ENCODE data around the gene CBX8.

DNA sequence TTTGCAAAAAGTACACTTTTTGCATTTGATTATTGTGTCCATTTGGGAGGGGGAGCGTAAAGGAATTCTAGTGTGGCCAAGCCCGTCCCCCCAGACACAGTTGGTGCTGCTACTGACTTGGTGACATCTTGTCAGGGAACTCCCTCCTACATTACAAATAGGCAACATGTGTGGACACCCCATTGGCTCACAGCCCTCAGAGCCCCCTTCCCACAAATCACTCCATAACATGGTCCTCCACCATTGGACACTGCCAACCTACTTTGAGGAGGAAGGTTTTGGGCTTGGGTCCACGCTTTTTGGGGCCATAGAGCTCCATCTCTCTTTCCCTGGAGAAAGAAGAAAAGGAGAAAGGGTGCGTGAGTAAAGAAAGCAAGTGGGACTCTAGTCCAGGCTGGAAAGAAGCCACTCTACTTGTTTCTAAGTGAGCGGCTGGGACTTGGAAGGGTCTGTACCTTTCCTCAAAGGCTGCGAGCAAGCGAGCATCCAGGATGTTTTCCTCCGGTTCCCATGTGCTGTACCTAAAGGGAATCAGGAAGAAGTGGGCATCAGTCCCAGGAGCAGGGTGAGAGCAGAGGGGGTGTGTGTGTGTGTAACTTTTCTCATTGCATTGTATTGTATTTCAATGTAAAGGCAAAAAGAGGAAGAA lies 958 bp downstream of the CBX8 start:
- TF ChIP-seq, protein P1, sequence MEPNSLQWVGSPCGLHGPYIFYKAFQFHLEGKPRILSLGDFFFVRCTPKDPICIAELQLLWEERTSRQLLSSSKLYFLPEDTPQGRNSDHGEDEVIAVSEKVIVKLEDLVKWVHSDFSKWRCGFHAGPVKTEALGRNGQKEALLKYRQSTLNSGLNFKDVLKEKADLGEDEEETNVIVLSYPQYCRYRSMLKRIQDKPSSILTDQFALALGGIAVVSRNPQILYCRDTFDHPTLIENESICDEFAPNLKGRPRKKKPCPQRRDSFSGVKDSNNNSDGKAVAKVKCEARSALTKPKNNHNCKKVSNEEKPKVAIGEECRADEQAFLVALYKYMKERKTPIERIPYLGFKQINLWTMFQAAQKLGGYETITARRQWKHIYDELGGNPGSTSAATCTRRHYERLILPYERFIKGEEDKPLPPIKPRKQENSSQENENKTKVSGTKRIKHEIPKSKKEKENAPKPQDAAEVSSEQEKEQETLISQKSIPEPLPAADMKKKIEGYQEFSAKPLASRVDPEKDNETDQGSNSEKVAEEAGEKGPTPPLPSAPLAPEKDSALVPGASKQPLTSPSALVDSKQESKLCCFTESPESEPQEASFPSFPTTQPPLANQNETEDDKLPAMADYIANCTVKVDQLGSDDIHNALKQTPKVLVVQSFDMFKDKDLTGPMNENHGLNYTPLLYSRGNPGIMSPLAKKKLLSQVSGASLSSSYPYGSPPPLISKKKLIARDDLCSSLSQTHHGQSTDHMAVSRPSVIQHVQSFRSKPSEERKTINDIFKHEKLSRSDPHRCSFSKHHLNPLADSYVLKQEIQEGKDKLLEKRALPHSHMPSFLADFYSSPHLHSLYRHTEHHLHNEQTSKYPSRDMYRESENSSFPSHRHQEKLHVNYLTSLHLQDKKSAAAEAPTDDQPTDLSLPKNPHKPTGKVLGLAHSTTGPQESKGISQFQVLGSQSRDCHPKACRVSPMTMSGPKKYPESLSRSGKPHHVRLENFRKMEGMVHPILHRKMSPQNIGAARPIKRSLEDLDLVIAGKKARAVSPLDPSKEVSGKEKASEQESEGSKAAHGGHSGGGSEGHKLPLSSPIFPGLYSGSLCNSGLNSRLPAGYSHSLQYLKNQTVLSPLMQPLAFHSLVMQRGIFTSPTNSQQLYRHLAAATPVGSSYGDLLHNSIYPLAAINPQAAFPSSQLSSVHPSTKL (CRISPR knock-in tag; IDR thresholded peaks at IDR 0.05) = no peak
- TF ChIP-seq, protein P2, sequence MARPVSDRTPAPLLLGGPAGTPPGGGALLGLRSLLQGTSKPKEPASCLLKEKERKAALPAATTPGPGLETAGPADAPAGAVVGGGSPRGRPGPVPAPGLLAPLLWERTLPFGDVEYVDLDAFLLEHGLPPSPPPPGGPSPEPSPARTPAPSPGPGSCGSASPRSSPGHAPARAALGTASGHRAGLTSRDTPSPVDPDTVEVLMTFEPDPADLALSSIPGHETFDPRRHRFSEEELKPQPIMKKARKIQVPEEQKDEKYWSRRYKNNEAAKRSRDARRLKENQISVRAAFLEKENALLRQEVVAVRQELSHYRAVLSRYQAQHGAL (CRISPR knock-in tag; IDR thresholded peaks at IDR 0.05; ENCODE audit: not compliant biosample characterization) = no peak
- TF ChIP-seq, protein P3, sequence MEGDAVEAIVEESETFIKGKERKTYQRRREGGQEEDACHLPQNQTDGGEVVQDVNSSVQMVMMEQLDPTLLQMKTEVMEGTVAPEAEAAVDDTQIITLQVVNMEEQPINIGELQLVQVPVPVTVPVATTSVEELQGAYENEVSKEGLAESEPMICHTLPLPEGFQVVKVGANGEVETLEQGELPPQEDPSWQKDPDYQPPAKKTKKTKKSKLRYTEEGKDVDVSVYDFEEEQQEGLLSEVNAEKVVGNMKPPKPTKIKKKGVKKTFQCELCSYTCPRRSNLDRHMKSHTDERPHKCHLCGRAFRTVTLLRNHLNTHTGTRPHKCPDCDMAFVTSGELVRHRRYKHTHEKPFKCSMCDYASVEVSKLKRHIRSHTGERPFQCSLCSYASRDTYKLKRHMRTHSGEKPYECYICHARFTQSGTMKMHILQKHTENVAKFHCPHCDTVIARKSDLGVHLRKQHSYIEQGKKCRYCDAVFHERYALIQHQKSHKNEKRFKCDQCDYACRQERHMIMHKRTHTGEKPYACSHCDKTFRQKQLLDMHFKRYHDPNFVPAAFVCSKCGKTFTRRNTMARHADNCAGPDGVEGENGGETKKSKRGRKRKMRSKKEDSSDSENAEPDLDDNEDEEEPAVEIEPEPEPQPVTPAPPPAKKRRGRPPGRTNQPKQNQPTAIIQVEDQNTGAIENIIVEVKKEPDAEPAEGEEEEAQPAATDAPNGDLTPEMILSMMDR (CRISPR knock-in tag; IDR thresholded peaks at IDR 0.05) = no peak
- TF ChIP-seq, protein P4, sequence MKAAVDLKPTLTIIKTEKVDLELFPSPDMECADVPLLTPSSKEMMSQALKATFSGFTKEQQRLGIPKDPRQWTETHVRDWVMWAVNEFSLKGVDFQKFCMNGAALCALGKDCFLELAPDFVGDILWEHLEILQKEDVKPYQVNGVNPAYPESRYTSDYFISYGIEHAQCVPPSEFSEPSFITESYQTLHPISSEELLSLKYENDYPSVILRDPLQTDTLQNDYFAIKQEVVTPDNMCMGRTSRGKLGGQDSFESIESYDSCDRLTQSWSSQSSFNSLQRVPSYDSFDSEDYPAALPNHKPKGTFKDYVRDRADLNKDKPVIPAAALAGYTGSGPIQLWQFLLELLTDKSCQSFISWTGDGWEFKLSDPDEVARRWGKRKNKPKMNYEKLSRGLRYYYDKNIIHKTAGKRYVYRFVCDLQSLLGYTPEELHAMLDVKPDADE (CRISPR knock-in tag; IDR thresholded peaks at IDR 0.05) = no peak
- no peak for TF ChIP-seq SMARCC2 (IDR thresholded peaks at IDR 0.05)
- TF ChIP-seq EZH2 (conservative IDR thresholded peaks at IDR 0.05; ENCODE audit: low read depth, low read length) = no peak
- TF ChIP-seq, protein P5, sequence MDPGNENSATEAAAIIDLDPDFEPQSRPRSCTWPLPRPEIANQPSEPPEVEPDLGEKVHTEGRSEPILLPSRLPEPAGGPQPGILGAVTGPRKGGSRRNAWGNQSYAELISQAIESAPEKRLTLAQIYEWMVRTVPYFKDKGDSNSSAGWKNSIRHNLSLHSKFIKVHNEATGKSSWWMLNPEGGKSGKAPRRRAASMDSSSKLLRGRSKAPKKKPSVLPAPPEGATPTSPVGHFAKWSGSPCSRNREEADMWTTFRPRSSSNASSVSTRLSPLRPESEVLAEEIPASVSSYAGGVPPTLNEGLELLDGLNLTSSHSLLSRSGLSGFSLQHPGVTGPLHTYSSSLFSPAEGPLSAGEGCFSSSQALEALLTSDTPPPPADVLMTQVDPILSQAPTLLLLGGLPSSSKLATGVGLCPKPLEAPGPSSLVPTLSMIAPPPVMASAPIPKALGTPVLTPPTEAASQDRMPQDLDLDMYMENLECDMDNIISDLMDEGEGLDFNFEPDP (CRISPR knock-in tag; conservative IDR thresholded peaks at IDR 0.05) = no peak
- TF ChIP-seq CBFB (CRISPR knock-in tag; IDR thresholded peaks at IDR 0.05) = no peak
- TF ChIP-seq ZNF598 (CRISPR knock-in tag; IDR thresholded peaks at IDR 0.05; ENCODE audit: borderline replicate concordance) = no peak
- TF ChIP-seq PPARG (CRISPR knock-in tag; conservative IDR thresholded peaks at IDR 0.05) = no peak

Measured in HepG2 (cell line).